Measurements from ENCODE around the gene KMT5B. TPM values are rescaled to one million over a fixed set of nuclear protein-coding genes. Genes with fewer than 3 reads are reported as not detected.
"Not testable (repeated sequence)": the region's sequence is repeated elsewhere in the genome, so short reads cannot be mapped to it uniquely, and the experiment has no call there.

Gene KMT5B
- total RNA-seq, 4 donors from 2014 or later = 25.5 to 47.1 (median 40.3) TPM

- 88 to 96% methylated on average over 14 of the region's 14 CpGs for WGBS, 2 donors
- TF ChIP-seq EP300 (IDR thresholded peaks at IDR 0.05) (no peak), POLR2A (IDR thresholded peaks at IDR 0.05) (no peak)
- TF ChIP-seq, protein P1, sequence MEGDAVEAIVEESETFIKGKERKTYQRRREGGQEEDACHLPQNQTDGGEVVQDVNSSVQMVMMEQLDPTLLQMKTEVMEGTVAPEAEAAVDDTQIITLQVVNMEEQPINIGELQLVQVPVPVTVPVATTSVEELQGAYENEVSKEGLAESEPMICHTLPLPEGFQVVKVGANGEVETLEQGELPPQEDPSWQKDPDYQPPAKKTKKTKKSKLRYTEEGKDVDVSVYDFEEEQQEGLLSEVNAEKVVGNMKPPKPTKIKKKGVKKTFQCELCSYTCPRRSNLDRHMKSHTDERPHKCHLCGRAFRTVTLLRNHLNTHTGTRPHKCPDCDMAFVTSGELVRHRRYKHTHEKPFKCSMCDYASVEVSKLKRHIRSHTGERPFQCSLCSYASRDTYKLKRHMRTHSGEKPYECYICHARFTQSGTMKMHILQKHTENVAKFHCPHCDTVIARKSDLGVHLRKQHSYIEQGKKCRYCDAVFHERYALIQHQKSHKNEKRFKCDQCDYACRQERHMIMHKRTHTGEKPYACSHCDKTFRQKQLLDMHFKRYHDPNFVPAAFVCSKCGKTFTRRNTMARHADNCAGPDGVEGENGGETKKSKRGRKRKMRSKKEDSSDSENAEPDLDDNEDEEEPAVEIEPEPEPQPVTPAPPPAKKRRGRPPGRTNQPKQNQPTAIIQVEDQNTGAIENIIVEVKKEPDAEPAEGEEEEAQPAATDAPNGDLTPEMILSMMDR (IDR thresholded peaks at IDR 0.05) = no peak
- H3K9me3 ChIP-seq = no peaks in the 10 kb centered on the region
- no peak overlapping the region for H3K4me3 ChIP-seq
- no peaks in the 10 kb centered on the region for H3K27me3 ChIP-seq
- H3K4me1 ChIP-seq = peaks cover 0 to 33% (median 4%) of the 10 kb centered on the region in 4 donors
- no peaks in the 10 kb centered on the region for H3K36me3 ChIP-seq
- DNase-seq (ENCODE audit: low spot score in 2 of 2) = no peak
- H3K27ac ChIP-seq = no peak overlapping the region
Measured at GRCh38 chr11:68254421-68254820, 41.3 kb upstream of the KMT5B start.

GRCh38 chr11:68251765-68252164 lies 38.7 kb upstream of the KMT5B start:
- H3K36me3 ChIP-seq = no peaks in the 10 kb centered on the region
- WGBS, 2 donors = 88 to 89% methylated on average over 3 of the region's 3 CpGs
- H3K4me3 ChIP-seq = no peak overlapping the region
- peaks cover 0 to 15% (median 0%) of the 10 kb centered on the region in 4 donors for H3K4me1 ChIP-seq
- H3K27me3 ChIP-seq = no peaks in the 10 kb centered on the region
- no peak overlapping the region for H3K27ac ChIP-seq
- TF ChIP-seq POLR2A (IDR thresholded peaks at IDR 0.05) (no peak), EP300 (IDR thresholded peaks at IDR 0.05) (no peak)
- TF ChIP-seq, protein P1 (IDR thresholded peaks at IDR 0.05) = no peak
- no peaks in the 10 kb centered on the region for H3K9me3 ChIP-seq
- no peak for DNase-seq (ENCODE audit: low spot score in 2 of 2)

- not testable (repeated sequence) for DNase-seq (ENCODE audit: low spot score in 2 of 2); H3K4me1 ChIP-seq; H3K27ac ChIP-seq; H3K4me3 ChIP-seq; H3K27me3 ChIP-seq; H3K36me3 ChIP-seq
- 76 to 80% methylated on average over 5 of the region's 5 CpGs for WGBS, 2 donors
- peaks cover 0 to 11% (median 0%) of the 10 kb centered on the region in 4 donors for H3K9me3 ChIP-seq
Measured at GRCh38 chr11:68244912-68245311, 31.8 kb upstream of the KMT5B start.

- not testable (repeated sequence) for DNase-seq (ENCODE audit: low spot score in 2 of 2); H3K27ac ChIP-seq; H3K4me1 ChIP-seq; H3K27me3 ChIP-seq; H3K36me3 ChIP-seq; H3K4me3 ChIP-seq
- H3K9me3 ChIP-seq = peaks cover 0 to 11% (median 0%) of the 10 kb centered on the region in 4 donors
- 89 to 96% methylated on average over 1 of the region's 1 CpG for WGBS, 2 donors
Measured at GRCh38 chr11:68243847-68244246, 30.8 kb upstream of the KMT5B start.

DNA sequence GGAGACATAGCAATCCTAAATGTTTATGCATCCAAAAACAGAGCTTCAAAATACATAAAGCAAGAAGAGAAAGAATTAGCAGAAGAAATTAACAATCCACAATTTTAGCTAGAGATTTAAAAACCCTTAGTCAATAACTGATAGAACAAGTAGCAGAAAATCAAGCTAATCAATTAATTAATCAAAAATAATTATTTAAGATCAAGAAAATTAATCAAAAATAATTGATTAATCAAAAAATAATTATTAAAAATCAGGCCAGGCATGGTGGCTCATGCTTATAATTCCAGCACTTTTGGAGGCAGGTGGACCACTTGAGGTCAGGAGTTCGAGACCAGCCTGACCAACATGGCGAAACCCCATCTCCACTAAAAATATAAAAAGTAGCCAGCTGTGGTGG lies 29.5 kb upstream of the KMT5B start:
- WGBS, 2 donors = 98% methylated on average over 2 of the region's 2 CpGs
- TF ChIP-seq POLR2A (IDR thresholded peaks at IDR 0.05) = no peak
- TF ChIP-seq, protein P1 (IDR thresholded peaks at IDR 0.05) = no peak
- TF ChIP-seq EP300 (IDR thresholded peaks at IDR 0.05) = no peak
- no peak overlapping the region for H3K27ac ChIP-seq
- no peaks in the 10 kb centered on the region for H3K27me3 ChIP-seq
- H3K36me3 ChIP-seq = no peaks in the 10 kb centered on the region
- no peak overlapping the region for H3K4me3 ChIP-seq
- H3K4me1 ChIP-seq = no peaks in the 10 kb centered on the region
- no peak for DNase-seq (ENCODE audit: low spot score in 2 of 2)
- H3K9me3 ChIP-seq = peaks cover 0 to 11% (median 0%) of the 10 kb centered on the region in 4 donors

- Histone ChIP-seq H3K27me3 (no peaks in the 10 kb centered on the region), H3K27ac (no peak overlapping the region), H3K4me3 (no peak overlapping the region), H3K9me3 (peaks cover 0 to 39% (median 2%) of the 10 kb centered on the region in 4 donors), H3K4me1 (no peaks in the 10 kb centered on the region), H3K36me3 (no peaks in the 10 kb centered on the region)
- 90 to 92% methylated on average over 7 of the region's 7 CpGs for WGBS, 2 donors
- no peak for DNase-seq (ENCODE audit: low spot score in 2 of 2)
- no peak for TF ChIP-seq EP300 (IDR thresholded peaks at IDR 0.05)
- TF ChIP-seq, protein P1 (IDR thresholded peaks at IDR 0.05) = no peak
- no peak for TF ChIP-seq POLR2A (IDR thresholded peaks at IDR 0.05)
Measured at GRCh38 chr11:68231621-68232020, 18.5 kb upstream of the KMT5B start.
